ENCODE results near the gene AARS1.
"Not testable (repeated sequence)": the region's sequence is repeated elsewhere in the genome, so short reads cannot be mapped to it uniquely, and the experiment has no call there.

- not testable (repeated sequence) for TF ChIP-seq CTCF (IDR thresholded peaks at IDR 0.05; ENCODE audit: low read depth, low read length); POLR2A (IDR thresholded peaks at IDR 0.05; ENCODE audit: extremely low read depth, insufficient read length)
Measured at GRCh38 chr16:70203508-70203907, 85.8 kb downstream of the AARS1 start.
